CD14-positive monocyte (primary cell): ENCODE results near the gene PITPNM1. TPM values are rescaled to one million over a fixed set of nuclear protein-coding genes. Genes with fewer than 3 reads are reported as not detected.

Experiments used
- DNase-seq, 3 donors: peaks; one replicate each; pipeline ENCODE4 v3.0.0-alpha.2; 2011 to 2022
- H2AFZ ChIP-seq: 2 replicates; pipeline ENCODE4 v1.6.0; 2012; ENCODE audit warnings: mild to moderate bottlenecking, low read depth, low read length, inconsistent platforms; ENCODE audit not compliant: insufficient read depth, poor library complexity, severe bottlenecking
- H3K27ac ChIP-seq, 2 donors: 1 replicate in 1 of 2; 2 replicates in 1 of 2; pipeline ENCODE4 v1.5.1; 2012 to 2013; ENCODE audit warnings: low read length in 2 of 2, control low read depth in 1 of 2, inconsistent platforms in 1 of 2, low read depth in 1 of 2, mild to moderate bottlenecking in 1 of 2
- H3K27me3 ChIP-seq, 2 donors: one replicate each; pipeline versions ENCODE4 v1.6.0 to v1.6.1; 2011 to 2013; ENCODE audit warnings: low read length in 2 of 2; ENCODE audit not compliant: control insufficient read depth in 2 of 2, insufficient read depth in 2 of 2
- H3K36me3 ChIP-seq, 2 donors: replicated peaks in 1 of 2; 1 replicate in 1 of 2; 2 replicates in 1 of 2; pipeline versions ENCODE4 v1.5.1 to v1.6.1; 2012 to 2013; ENCODE audit warnings: low read length in 2 of 2, control low read depth in 1 of 2, inconsistent platforms in 1 of 2, mild to moderate bottlenecking in 1 of 2; ENCODE audit not compliant: insufficient read depth in 2 of 2, control insufficient read depth in 1 of 2
- H3K4me1 ChIP-seq, 2 donors: 1 replicate in 1 of 2; 2 replicates in 1 of 2; pipeline versions ENCODE4 v1.5.1 to v1.6.1; 2012 to 2013; ENCODE audit warnings: low read length in 2 of 2, control low read depth in 1 of 2, inconsistent platforms in 1 of 2, mild to moderate bottlenecking in 1 of 2, moderate library complexity in 1 of 2; ENCODE audit not compliant: insufficient read depth in 2 of 2, control insufficient read depth in 1 of 2
- H3K4me2 ChIP-seq: replicated peaks from 2 replicates; pipeline ENCODE3; 2012; ENCODE audit warnings: low read length, moderate library complexity, mild to moderate bottlenecking; ENCODE audit not compliant: poor library complexity, severe bottlenecking; ENCODE audit errors: extremely low read depth
- H3K4me3 ChIP-seq, 3 experiments: fragments of 200-600 bp in 1 of 3; sonication (generic) in 1 of 3; replicated peaks in 1 of 3; 1 replicate in 2 of 3; 2 replicates in 1 of 3; pipeline ENCODE4 v1.5.1; 2011 to 2013; ENCODE audit warnings: low read length in 3 of 3, mild to moderate bottlenecking in 3 of 3, control low read depth in 2 of 3, low read depth in 2 of 3, inconsistent platforms in 1 of 3, moderate library complexity in 1 of 3
- H3K79me2 ChIP-seq: 2 replicates; pipeline ENCODE4 v1.6.0; 2012; ENCODE audit warnings: mild to moderate bottlenecking, control low read depth, inconsistent platforms, low read length, moderate library complexity; ENCODE audit not compliant: insufficient read depth
- H3K9ac ChIP-seq: 2 replicates; pipeline ENCODE4 v1.6.0; 2017; ENCODE audit warnings: low read length, mild to moderate bottlenecking; ENCODE audit not compliant: insufficient read depth, poor library complexity, severe bottlenecking
- H3K9me3 ChIP-seq, 2 donors: replicated peaks in 1 of 2; 1 replicate in 1 of 2; 2 replicates in 1 of 2; pipeline versions ENCODE4 v1.5.1 to v1.6.1; 2012 to 2013; ENCODE audit warnings: low read length in 2 of 2, control low read depth in 1 of 2; ENCODE audit not compliant: control insufficient read depth in 1 of 2, insufficient read depth in 1 of 2
- H4K20me1 ChIP-seq: 2 replicates; pipeline ENCODE4 v1.6.0; 2012; ENCODE audit warnings: mild to moderate bottlenecking, low read length, control low read depth, moderate library complexity; ENCODE audit not compliant: insufficient read depth
- H3K27ac Mint-ChIP-seq, 7 donors: one replicate each; pipeline ENCODE4 v1.8.0; 2020; ENCODE audit warnings: mild to moderate bottlenecking in 7 of 7, mixed read lengths in 7 of 7, moderate library complexity in 6 of 7, inconsistent platforms in 2 of 7
- H3K27me3 Mint-ChIP-seq, 3 donors: one replicate each; pipeline ENCODE4 v1.8.0; 2021 to 2022; ENCODE audit warnings: low read depth in 3 of 3, mild to moderate bottlenecking in 3 of 3, mixed read lengths in 3 of 3, moderate library complexity in 3 of 3, inconsistent platforms in 1 of 3
- H3K36me3 Mint-ChIP-seq, 2 donors: one replicate each; pipeline ENCODE4 v1.8.0; 2020; ENCODE audit warnings: mixed read lengths in 2 of 2, inconsistent platforms in 1 of 2, mild to moderate bottlenecking in 1 of 2
- H3K4me1 Mint-ChIP-seq: one replicate; pipeline ENCODE4 v1.8.0; 2020; ENCODE audit warnings: mild to moderate bottlenecking, mixed read lengths
- H3K4me3 Mint-ChIP-seq, 2 donors: one replicate each; pipeline ENCODE4 v1.8.0; 2020; ENCODE audit warnings: mild to moderate bottlenecking in 2 of 2, mixed read lengths in 2 of 2, moderate library complexity in 1 of 2
- H3K9me3 Mint-ChIP-seq, 7 donors: one replicate each; pipeline ENCODE4 v1.8.0; 2020 to 2022; ENCODE audit warnings: mixed read lengths in 7 of 7, mild to moderate bottlenecking in 6 of 7, moderate library complexity in 6 of 7, inconsistent platforms in 2 of 7
- CTCF ChIP-seq: fragments of 200-600 bp; IDR thresholded peaks from one replicate; pipeline ENCODE4 v1.8.0; 2022; ENCODE audit warnings: antibody characterized with exemption, mild to moderate bottlenecking
- WGBS: methylation state at CpG from one replicate; pipeline ENCODE4 v1.1.5; 2013; ENCODE audit warnings: missing lambda C conversion rate; ENCODE audit not compliant: insufficient coverage; 5-methylcytosine and 5-hydroxymethylcytosine counted together
- intact Hi-C, 2 donors: fragments of 100-400 bp; cut with micrococcal nuclease; formaldehyde crosslinking; loops; one replicate each; pipeline versions ENCODE4 v1.15.0 to v1.15.1; 2023
- polyA plus RNA-seq, 3 donors: library from polyadenylated mRNA; depleted of rRNA in 1 of 3; unstranded in 2 of 3; stranded (reverse) in 1 of 3; fragments of 300-500 nt in 2 of 3; fragments of >200 nt in 1 of 3; fragmentation: Illumina TruSeq in 2 of 3; gene quantifications; 1 replicate in 2 of 3; 2 replicates in 1 of 3; pipeline ENCODE4 v1.2.3, GENCODE V29; 2012 to 2021

Gene PITPNM1
- polyA plus RNA-seq, 3 donors = 11.7 to 122 (median 22.2) TPM

- H2AFZ ChIP-seq = no peak overlapping the region
- peak overlapping the region in 2 of 7 donors; percentile 36 to 52 for H3K27ac Mint-ChIP-seq
- H3K4me1 ChIP-seq = peaks cover 9 to 12% of the 10 kb centered on the region in 2 donors
Observed at GRCh38 chr11:67458266-67458665, 46.9 kb downstream of the PITPNM1 start.

GRCh38 chr11:67457453-67457852 lies 47.7 kb downstream of the PITPNM1 start:
- no peak overlapping the region for H2AFZ ChIP-seq
- H4K20me1 ChIP-seq = no peaks in the 10 kb centered on the region
- H3K4me1 ChIP-seq = peaks cover 9 to 11% of the 10 kb centered on the region in 2 donors
- WGBS = 99% methylated on average over 8 of the region's 12 CpGs
- Mint-ChIP-seq H3K9me3 (no peaks in the 10 kb centered on the region), H3K4me3 (no peak overlapping the region), H3K27me3 (peaks cover 1 to 7% (median 6%) of the 10 kb centered on the region in 3 donors), H3K36me3 (no peaks in the 10 kb centered on the region), H3K4me1 (peaks cover 7% of the 10 kb centered on the region), H3K27ac (no peak overlapping the region)
- TF ChIP-seq CTCF = no peak
- no peaks in the 10 kb centered on the region for H3K36me3 ChIP-seq
- no peaks in the 10 kb centered on the region for H3K79me2 ChIP-seq
- no peak overlapping the region for H3K27ac ChIP-seq
- no peak overlapping the region for H3K4me3 ChIP-seq
- H3K27me3 ChIP-seq = no peaks in the 10 kb centered on the region
- no peak for DNase-seq
- H3K9me3 ChIP-seq = no peaks in the 10 kb centered on the region
- no peak overlapping the region for H3K9ac ChIP-seq
- no peak overlapping the region for H3K4me2 ChIP-seq
- intact Hi-C loops = no loop called here

More at GRCh38 chr11:67458266-67458665, 46.9 kb downstream of the PITPNM1 start:
- intact Hi-C loops = no loop called here
- H3K27ac ChIP-seq = no peak overlapping the region
- no peaks in the 10 kb centered on the region for H3K9me3 ChIP-seq
- no peak overlapping the region for H3K4me2 ChIP-seq
- no peak for TF ChIP-seq CTCF
- H3K27me3 ChIP-seq = no peaks in the 10 kb centered on the region
- Mint-ChIP-seq H3K9me3 (no peaks in the 10 kb centered on the region), H3K4me3 (no peak overlapping the region), H3K4me1 (peaks cover 7% of the 10 kb centered on the region), H3K36me3 (no peaks in the 10 kb centered on the region), H3K27me3 (peaks cover 1 to 7% (median 6%) of the 10 kb centered on the region in 3 donors)
- DNase-seq = no peak
- 96% methylated on average over 18 of the region's 19 CpGs for WGBS
- no peak overlapping the region for H3K4me3 ChIP-seq
- H3K36me3 ChIP-seq = no peaks in the 10 kb centered on the region
- no peak overlapping the region for H3K9ac ChIP-seq
- no peaks in the 10 kb centered on the region for H3K79me2 ChIP-seq
- H4K20me1 ChIP-seq = no peaks in the 10 kb centered on the region
